ENCODE measurements around the gene PRH1.

The PRH1 gene

DNA sequence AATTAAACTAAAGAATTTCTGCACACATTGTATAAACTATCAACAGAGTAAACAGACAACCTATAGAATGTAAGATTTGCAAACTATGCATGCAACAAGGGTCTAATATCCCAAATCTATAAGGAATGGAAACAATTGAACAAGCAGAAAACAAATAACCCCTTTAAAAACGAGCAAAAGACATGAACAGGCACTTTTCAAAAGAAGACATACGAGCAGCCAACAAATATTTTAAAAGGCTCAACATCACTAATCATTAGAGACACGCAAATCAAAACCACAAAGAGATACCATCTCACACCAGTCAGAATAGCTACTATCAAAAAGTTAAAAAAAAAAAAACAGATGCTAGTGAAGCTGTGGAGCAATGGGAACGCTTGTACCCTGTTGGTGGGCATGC, 20.6 kb upstream of the PRH1 start:
- Histone ChIP-seq H3K4me1 (no peaks in the 10 kb centered on the region), H3K9me3 (no peaks in the 10 kb centered on the region), H3K4me3 (ENCODE audit: low read depth, low read length) (no peak overlapping the region), H3K36me3 (no peaks in the 10 kb centered on the region), H3K27me3 (no peaks in the 10 kb centered on the region)
- no peak for DNase-seq
- TF ChIP-seq, protein P1, sequence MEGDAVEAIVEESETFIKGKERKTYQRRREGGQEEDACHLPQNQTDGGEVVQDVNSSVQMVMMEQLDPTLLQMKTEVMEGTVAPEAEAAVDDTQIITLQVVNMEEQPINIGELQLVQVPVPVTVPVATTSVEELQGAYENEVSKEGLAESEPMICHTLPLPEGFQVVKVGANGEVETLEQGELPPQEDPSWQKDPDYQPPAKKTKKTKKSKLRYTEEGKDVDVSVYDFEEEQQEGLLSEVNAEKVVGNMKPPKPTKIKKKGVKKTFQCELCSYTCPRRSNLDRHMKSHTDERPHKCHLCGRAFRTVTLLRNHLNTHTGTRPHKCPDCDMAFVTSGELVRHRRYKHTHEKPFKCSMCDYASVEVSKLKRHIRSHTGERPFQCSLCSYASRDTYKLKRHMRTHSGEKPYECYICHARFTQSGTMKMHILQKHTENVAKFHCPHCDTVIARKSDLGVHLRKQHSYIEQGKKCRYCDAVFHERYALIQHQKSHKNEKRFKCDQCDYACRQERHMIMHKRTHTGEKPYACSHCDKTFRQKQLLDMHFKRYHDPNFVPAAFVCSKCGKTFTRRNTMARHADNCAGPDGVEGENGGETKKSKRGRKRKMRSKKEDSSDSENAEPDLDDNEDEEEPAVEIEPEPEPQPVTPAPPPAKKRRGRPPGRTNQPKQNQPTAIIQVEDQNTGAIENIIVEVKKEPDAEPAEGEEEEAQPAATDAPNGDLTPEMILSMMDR (IDR thresholded peaks at IDR 0.05; ENCODE audit: low read depth, low read length): no peak

DNA sequence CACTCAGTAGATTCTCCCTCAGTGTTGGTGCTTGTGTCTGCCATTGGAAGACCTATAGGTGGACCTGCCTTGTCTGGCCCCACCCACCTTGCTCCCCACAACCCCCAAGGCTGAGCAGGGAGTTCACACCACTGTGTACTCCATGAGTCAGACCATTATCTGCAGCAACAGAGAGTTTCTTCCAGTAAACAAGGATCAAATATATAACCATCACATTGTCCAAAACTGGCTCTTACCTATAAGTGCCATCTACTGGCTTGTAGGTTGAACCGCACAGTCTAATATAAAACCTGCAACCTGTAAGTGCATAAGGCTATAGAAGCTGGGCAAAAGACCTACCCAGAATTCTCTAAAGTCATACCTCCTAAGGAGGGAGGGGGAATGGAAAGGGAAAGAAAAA, 17.4 kb upstream of the PRH1 start:
- TF ChIP-seq, protein P1 (IDR thresholded peaks at IDR 0.05; ENCODE audit: low read depth, low read length): 0 out of 2 replicates have a peak, but pooled peaks have one; percentile 23
- Histone ChIP-seq H3K36me3 (no peaks in the 10 kb centered on the region), H3K4me1 (no peaks in the 10 kb centered on the region), H3K4me3 (ENCODE audit: low read depth, low read length) (no peak overlapping the region), H3K27me3 (no peaks in the 10 kb centered on the region), H3K9me3 (no peaks in the 10 kb centered on the region)
- no peak for DNase-seq

DNA sequence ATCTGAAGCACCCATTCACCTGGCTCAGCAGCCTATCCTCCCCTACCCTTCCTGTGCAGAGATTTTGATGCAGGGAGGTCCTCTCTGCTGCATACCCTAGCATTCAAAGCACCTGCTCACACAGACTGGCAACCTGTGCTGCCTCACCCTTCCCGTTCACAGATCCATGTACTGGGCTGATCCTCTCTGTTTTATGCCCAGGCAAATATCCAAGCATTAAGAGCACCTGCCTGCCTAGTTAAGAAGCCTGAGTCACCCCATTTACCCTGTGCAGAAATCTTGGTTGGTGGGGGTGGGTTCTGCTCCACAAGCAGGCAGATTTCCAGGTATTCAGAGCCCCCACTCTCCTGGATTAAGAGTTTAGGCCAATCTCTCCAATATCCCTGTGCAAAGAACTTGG, 16.9 kb upstream of the PRH1 start:
- no peak for DNase-seq
- Histone ChIP-seq H3K36me3 (no peaks in the 10 kb centered on the region), H3K4me3 (ENCODE audit: low read depth, low read length) (no peak overlapping the region), H3K27me3 (no peaks in the 10 kb centered on the region), H3K9me3 (no peaks in the 10 kb centered on the region), H3K4me1 (no peaks in the 10 kb centered on the region)
- TF ChIP-seq, protein P1 (IDR thresholded peaks at IDR 0.05; ENCODE audit: low read depth, low read length): no peak

DNA sequence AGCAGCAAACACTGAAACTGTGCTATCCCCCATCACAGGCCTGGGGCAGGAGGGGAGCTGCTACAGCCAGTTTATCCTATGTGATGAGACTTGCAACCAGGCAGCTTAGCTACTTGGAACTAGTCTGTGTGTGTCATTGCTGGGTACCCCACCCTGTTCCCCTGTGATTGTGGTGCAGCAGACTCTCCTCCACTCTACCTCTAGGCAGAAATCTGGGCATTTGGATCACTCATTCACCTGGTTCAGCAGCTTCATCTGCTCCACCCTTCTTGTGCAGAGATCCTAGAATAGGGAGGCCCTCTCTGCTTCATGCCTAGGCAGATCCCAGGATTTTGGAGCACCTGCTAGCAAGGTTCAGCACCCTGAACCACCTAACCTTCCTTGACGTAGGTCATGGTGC, 16.5 kb upstream of the PRH1 start:
- TF ChIP-seq, protein P1 (IDR thresholded peaks at IDR 0.05; ENCODE audit: low read depth, low read length): no peak
- no peak for DNase-seq
- Histone ChIP-seq H3K4me3 (ENCODE audit: low read depth, low read length) (no peak overlapping the region), H3K36me3 (no peaks in the 10 kb centered on the region), H3K27me3 (no peaks in the 10 kb centered on the region), H3K4me1 (no peaks in the 10 kb centered on the region), H3K9me3 (no peaks in the 10 kb centered on the region)

DNA sequence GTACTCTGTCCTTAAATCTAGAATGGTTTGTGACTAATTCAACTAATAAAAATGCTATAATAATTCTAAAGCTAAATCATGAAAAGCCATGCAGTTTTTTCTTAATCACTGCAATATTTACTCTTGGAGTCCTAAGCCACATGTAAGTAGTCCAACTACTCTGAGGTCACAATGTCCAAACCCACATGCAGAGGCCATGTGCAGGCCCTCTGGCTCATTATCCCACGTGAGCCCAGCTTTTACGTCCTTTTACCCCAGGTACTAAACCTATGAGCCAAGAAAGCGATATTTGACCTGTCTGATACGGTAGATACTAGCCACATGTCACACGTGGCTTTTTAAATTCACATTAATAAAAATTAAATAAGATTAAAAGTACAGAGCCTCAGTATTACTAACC, 12.8 kb upstream of the PRH1 start:
- no peak for DNase-seq
- Histone ChIP-seq H3K4me1 (no peaks in the 10 kb centered on the region), H3K27me3 (no peaks in the 10 kb centered on the region), H3K9me3 (no peaks in the 10 kb centered on the region), H3K4me3 (ENCODE audit: low read depth, low read length) (no peak overlapping the region), H3K36me3 (no peaks in the 10 kb centered on the region)
- TF ChIP-seq, protein P1 (IDR thresholded peaks at IDR 0.05; ENCODE audit: low read depth, low read length): no peak

DNA sequence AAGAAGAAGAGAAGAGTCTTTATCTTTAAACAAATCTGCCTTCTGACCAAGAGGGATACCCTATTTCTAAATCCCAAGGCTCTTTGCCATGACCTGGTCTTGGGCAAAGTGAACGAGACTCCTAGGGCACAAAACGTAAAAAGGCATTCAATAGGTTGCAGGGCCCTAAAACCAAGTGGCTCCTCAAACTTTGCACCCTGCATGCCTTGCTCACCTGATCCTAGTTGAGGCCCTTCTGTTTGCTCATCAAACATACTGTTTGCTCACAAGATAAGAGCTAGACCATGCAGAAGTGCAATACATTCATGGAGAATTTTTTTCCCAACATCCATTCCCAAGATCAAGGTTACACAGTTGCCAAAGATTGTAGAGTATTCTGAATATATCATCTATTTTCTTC, 7.9 kb upstream of the PRH1 start:
- no peaks in the 10 kb centered on the region for H3K36me3 ChIP-seq

More for the DNA sequence above, 7.9 kb upstream of the PRH1 start:
- no peak overlapping the region for H3K4me3 ChIP-seq (ENCODE audit: low read depth, low read length)
- no peak for DNase-seq
- TF ChIP-seq, protein P1 (IDR thresholded peaks at IDR 0.05; ENCODE audit: low read depth, low read length): no peak
- H3K9me3 ChIP-seq: no peaks in the 10 kb centered on the region
- H3K4me1 ChIP-seq: no peaks in the 10 kb centered on the region
- no peaks in the 10 kb centered on the region for H3K27me3 ChIP-seq
